IPS-NIHi7 (cell line): ENCODE data around the gene CDC42EP4.
A peak's percentile ranks its signal among the peaks of the same experiment; 100 is the strongest.

Experiments
- DNase-seq: peaks from one replicate; pipeline ENCODE4 v3.0.0; 2012; ENCODE audit warnings: mixed read lengths; ENCODE audit errors: extremely low spot score

CDC42EP4 gene

GRCh38 chr17:73301369-73301768 lies 10.4 kb downstream of the CDC42EP4 start:
- DNase-seq = no peak

- DNase-seq = no peak
Observed at GRCh38 chr17:73300392-73300791, 11.4 kb downstream of the CDC42EP4 start.

GRCh38 chr17:73297934-73298861 lies 13.6 kb downstream of the CDC42EP4 start:
- DNase-seq = no peak

- DNase-seq = no peak
Observed at GRCh38 chr17:73293480-73293911, 18.3 kb downstream of the CDC42EP4 start.

- no peak for DNase-seq
Observed at GRCh38 chr17:73293031-73293430, 18.8 kb downstream of the CDC42EP4 start.

- no peak for DNase-seq
Observed at GRCh38 chr17:73292031-73292531, 19.7 kb downstream of the CDC42EP4 start.

- no peak for DNase-seq
Observed at GRCh38 chr17:73291260-73291801, 20.5 kb downstream of the CDC42EP4 start.

- no peak for DNase-seq
Observed at GRCh38 chr17:73290399-73291259, 21.2 kb downstream of the CDC42EP4 start.

- no peak for DNase-seq
Observed at GRCh38 chr17:73289549-73290254, 22.1 kb downstream of the CDC42EP4 start.

- DNase-seq = no peak
Observed at GRCh38 chr17:73288534-73289302, 23.1 kb downstream of the CDC42EP4 start.

- no peak for DNase-seq
Observed at GRCh38 chr17:73286863-73287296, 24.9 kb downstream of the CDC42EP4 start.

- DNase-seq = no peak
Observed at GRCh38 chr17:73285916-73286862, 25.6 kb downstream of the CDC42EP4 start.

GRCh38 chr17:73285603-73285908 lies 26.2 kb downstream of the CDC42EP4 start:
- no peak for DNase-seq

GRCh38 chr17:73284906-73285602 lies 26.7 kb downstream of the CDC42EP4 start:
- DNase-seq = no peak

- DNase-seq = no peak
Observed at GRCh38 chr17:73284354-73284753, 27.4 kb downstream of the CDC42EP4 start.

GRCh38 chr17:73283841-73284282 lies 27.9 kb downstream of the CDC42EP4 start:
- peak; percentile 91 for DNase-seq

- DNase-seq = no peak
Observed at GRCh38 chr17:73283250-73283649, 28.6 kb downstream of the CDC42EP4 start.

- DNase-seq = no peak
Observed at GRCh38 chr17:73282629-73283028, 29.2 kb downstream of the CDC42EP4 start.

GRCh38 chr17:73281928-73282327 lies 29.9 kb downstream of the CDC42EP4 start:
- no peak for DNase-seq
